Fibroblast of mammary gland (primary cell): ENCODE results near the gene TNS4.

Source experiments
- DNase-seq: peaks from one replicate; pipeline ENCODE4 v3.0.0-alpha.2; 2010; ENCODE audit warnings: low read depth
- H3K4me3 ChIP-seq: 2 replicates; pipeline ENCODE4 v1.5.1; 2011; ENCODE audit warnings: low read depth, mild to moderate bottlenecking, low read length, moderate library complexity; ENCODE audit not compliant: control insufficient read depth
- TF ChIP-seq, protein P1 (sequence below): conservative IDR thresholded peaks from 2 replicates; pipeline ENCODE4 v1.5.1; 2011; ENCODE audit warnings: low read depth, low read length, inconsistent platforms; ENCODE audit not compliant: control insufficient read depth, insufficient read depth

TNS4 gene

GRCh38 chr17:40456396-40456951 lies 44.9 kb downstream of the TNS4 start:
- no peak overlapping the region for H3K4me3 ChIP-seq
- peak; percentile 55 for DNase-seq
- TF ChIP-seq, protein P1, sequence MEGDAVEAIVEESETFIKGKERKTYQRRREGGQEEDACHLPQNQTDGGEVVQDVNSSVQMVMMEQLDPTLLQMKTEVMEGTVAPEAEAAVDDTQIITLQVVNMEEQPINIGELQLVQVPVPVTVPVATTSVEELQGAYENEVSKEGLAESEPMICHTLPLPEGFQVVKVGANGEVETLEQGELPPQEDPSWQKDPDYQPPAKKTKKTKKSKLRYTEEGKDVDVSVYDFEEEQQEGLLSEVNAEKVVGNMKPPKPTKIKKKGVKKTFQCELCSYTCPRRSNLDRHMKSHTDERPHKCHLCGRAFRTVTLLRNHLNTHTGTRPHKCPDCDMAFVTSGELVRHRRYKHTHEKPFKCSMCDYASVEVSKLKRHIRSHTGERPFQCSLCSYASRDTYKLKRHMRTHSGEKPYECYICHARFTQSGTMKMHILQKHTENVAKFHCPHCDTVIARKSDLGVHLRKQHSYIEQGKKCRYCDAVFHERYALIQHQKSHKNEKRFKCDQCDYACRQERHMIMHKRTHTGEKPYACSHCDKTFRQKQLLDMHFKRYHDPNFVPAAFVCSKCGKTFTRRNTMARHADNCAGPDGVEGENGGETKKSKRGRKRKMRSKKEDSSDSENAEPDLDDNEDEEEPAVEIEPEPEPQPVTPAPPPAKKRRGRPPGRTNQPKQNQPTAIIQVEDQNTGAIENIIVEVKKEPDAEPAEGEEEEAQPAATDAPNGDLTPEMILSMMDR = no peak

GRCh38 chr17:40454613-40454995 lies 46.8 kb downstream of the TNS4 start:
- no peak for DNase-seq
- H3K4me3 ChIP-seq = no peak overlapping the region

GRCh38 chr17:40453881-40454612 lies 47.4 kb downstream of the TNS4 start:
- H3K4me3 ChIP-seq = peak overlapping the region; percentile 17
- DNase-seq = peak; percentile 93
- TF ChIP-seq, protein P1 = no peak

More at GRCh38 chr17:40454613-40454995, 46.8 kb downstream of the TNS4 start:
- TF ChIP-seq, protein P1 = no peak

DNA sequence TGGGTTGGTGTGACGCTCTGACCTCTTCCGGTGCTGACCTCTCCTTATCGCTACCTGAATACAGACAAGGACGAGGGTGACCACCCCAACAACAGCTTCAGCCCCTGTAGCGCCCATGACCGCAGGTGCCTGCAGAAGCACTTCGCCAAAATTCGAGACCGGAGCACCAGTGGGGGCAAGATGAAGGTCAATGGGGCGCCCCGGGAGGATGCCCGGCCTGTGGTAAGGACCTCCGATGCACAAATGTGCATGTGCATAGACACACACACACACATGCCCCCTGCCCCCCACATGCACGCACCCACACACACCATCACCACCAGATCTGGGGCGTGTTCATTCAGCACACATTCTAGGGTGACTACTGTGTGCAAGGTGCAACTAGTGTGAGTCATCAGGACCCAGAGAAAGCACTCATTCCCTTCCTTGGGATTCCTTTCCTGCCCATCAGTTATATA lies 48.5 kb downstream of the TNS4 start:
- TF ChIP-seq, protein P1 = no peak
- peak; percentile 87 for DNase-seq
- peak overlapping the region; percentile 9 for H3K4me3 ChIP-seq

DNA sequence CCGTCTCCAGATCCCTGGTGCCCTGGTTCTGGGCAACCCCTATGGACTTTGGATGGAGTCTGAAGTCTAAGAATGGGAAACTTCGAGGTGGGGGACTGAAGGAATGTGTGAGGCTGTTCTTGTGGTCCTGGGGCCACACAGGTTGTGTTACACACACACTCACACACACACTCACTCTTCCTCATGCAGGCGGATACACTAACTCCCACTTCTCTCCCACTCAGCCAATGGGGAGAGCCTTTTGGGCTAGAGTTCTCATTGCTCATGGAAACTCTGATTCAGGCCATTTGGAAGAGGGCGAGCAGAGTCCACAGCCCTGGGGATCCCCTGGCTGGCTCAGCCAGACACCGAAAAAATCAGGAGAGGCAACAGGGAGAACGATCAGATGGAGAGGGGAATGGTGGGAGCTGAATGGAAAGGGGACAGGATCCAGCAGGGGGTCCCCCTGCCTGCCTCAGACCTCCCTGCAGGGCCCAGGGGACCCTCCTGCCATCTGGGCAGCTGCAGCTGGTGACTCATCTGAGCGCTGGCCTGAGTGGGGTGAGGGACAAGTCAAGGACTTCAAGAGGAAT lies 49.1 kb downstream of the TNS4 start:
- peak overlapping the region; percentile 9 for H3K4me3 ChIP-seq
- peak; percentile 98 for DNase-seq
- TF ChIP-seq, protein P1 = no peak

DNA sequence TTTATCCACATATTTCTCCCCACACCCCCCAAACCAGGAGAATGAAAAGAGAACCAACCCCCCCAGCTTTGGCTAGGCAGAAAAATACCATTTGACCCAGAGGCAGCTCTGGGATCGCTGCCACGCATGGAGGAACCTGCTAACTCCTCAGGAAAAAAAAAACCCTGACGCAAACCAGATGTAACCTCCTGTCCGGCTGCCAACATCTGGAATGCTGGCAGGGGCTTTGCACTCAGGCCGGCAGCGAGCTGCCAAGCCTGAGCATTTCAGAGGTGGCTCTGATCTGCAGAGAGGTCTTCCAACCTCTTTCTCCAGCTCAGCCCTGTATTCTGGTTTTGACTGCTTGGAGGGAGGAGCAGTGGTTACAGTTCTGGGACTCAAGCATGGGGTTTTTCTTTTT lies 50.0 kb downstream of the TNS4 start:
- TF ChIP-seq, protein P1 = no peak
- no peak overlapping the region for H3K4me3 ChIP-seq
- peak; percentile 97 for DNase-seq
